Chondrocyte (in vitro differentiated cells): ENCODE measurements around the gene KCNK10. TPM values are rescaled to one million over a fixed set of nuclear protein-coding genes. Genes with fewer than 3 reads are reported as not detected.

Source experiments
- DNase-seq: peaks from one replicate; pipeline ENCODE4 v3.0.0; 2021; ENCODE audit warnings: mixed read lengths, low spot score
- H3K27ac Mint-ChIP-seq: one replicate; pipeline ENCODE4 v1.8.0; 2021; ENCODE audit warnings: mild to moderate bottlenecking, moderate library complexity, mixed read lengths; ENCODE audit not compliant: unreplicated experiment
- H3K27me3 Mint-ChIP-seq: 2 replicates; pipeline ENCODE4 v1.8.0; 2021; ENCODE audit warnings: low read depth, mixed read lengths
- H3K36me3 Mint-ChIP-seq: 2 replicates; pipeline ENCODE4 v1.8.0; 2021; ENCODE audit warnings: low read depth, mixed read lengths
- H3K4me1 Mint-ChIP-seq: 2 replicates; pipeline ENCODE4 v1.8.0; 2021; ENCODE audit warnings: low read depth, mild to moderate bottlenecking, mixed read lengths
- H3K4me3 Mint-ChIP-seq: one replicate; pipeline ENCODE4 v1.8.0; 2021; ENCODE audit warnings: mild to moderate bottlenecking, moderate library complexity, mixed read lengths; ENCODE audit not compliant: unreplicated experiment
- H3K9me3 Mint-ChIP-seq: 2 replicates; pipeline ENCODE4 v1.8.0; 2021; ENCODE audit warnings: low read depth, mixed read lengths
- CTCF ChIP-seq: fragments of 200-600 bp; sonication (generic); IDR thresholded peaks from 2 replicates; pipeline ENCODE4 v1.5.0; 2021; ENCODE audit warnings: antibody characterized with exemption, mild to moderate bottlenecking, moderate library complexity
- total RNA-seq: library from RNA; stranded (reverse); gene quantifications from 3 replicates; pipeline ENCODE4 v1.2.1, GENCODE V29; 2021

The KCNK10 gene
- total RNA-seq, 1 donor from 2014 or later: not detected

GRCh38 chr14:88194531-88194930 is 128.5 kb downstream of the KCNK10 start:
- TF ChIP-seq CTCF: no peak
- no peaks in the 10 kb centered on the region for H3K36me3 Mint-ChIP-seq
- H3K27ac Mint-ChIP-seq: no peak overlapping the region
- DNase-seq: no peak
- H3K4me3 Mint-ChIP-seq: no peak overlapping the region
- H3K9me3 Mint-ChIP-seq: no peaks in the 10 kb centered on the region
- no peaks in the 10 kb centered on the region for H3K4me1 Mint-ChIP-seq
- H3K27me3 Mint-ChIP-seq: peaks cover 15% of the 10 kb centered on the region

- no peak overlapping the region for H3K27ac Mint-ChIP-seq
- H3K4me1 Mint-ChIP-seq: peaks cover 3% of the 10 kb centered on the region
- no peak overlapping the region for H3K4me3 Mint-ChIP-seq
- peaks cover 21% of the 10 kb centered on the region for H3K27me3 Mint-ChIP-seq
- DNase-seq: no peak
- no peaks in the 10 kb centered on the region for H3K36me3 Mint-ChIP-seq
- no peak for TF ChIP-seq CTCF
- no peaks in the 10 kb centered on the region for H3K9me3 Mint-ChIP-seq
Observed at GRCh38 chr14:88191605-88192004, 131.5 kb downstream of the KCNK10 start.

- Mint-ChIP-seq H3K4me1 (peaks cover 3% of the 10 kb centered on the region), H3K4me3 (no peak overlapping the region), H3K9me3 (no peaks in the 10 kb centered on the region), H3K27me3 (peaks cover 13% of the 10 kb centered on the region), H3K36me3 (no peaks in the 10 kb centered on the region), H3K27ac (no peak overlapping the region)
- peak; percentile 79 for TF ChIP-seq CTCF
- DNase-seq: no peak
Observed at GRCh38 chr14:88189417-88190191, 133.5 kb downstream of the KCNK10 start.

GRCh38 chr14:88188745-88189416 is 134.2 kb downstream of the KCNK10 start:
- TF ChIP-seq CTCF: no peak
- H3K4me3 Mint-ChIP-seq: no peak overlapping the region
- no peak overlapping the region for H3K27ac Mint-ChIP-seq
- no peaks in the 10 kb centered on the region for H3K9me3 Mint-ChIP-seq
- peaks cover 3% of the 10 kb centered on the region for H3K4me1 Mint-ChIP-seq
- H3K27me3 Mint-ChIP-seq: peaks cover 9% of the 10 kb centered on the region
- no peaks in the 10 kb centered on the region for H3K36me3 Mint-ChIP-seq
- DNase-seq: no peak

- Mint-ChIP-seq H3K27me3 (peaks cover 8% of the 10 kb centered on the region), H3K4me3 (no peak overlapping the region), H3K27ac (no peak overlapping the region), H3K36me3 (no peaks in the 10 kb centered on the region), H3K9me3 (no peaks in the 10 kb centered on the region), H3K4me1 (peaks cover 3% of the 10 kb centered on the region)
- no peak for DNase-seq
- TF ChIP-seq CTCF: no peak
Observed at GRCh38 chr14:88185843-88186242, 137.2 kb downstream of the KCNK10 start.
